Suppressor macrophage treated with lipopolysaccharide for 1 hour (primary cell): ENCODE measurements around the gene PLA2G12A.

Experiments
- DNase-seq, 3 donors: peaks; one replicate each; pipeline ENCODE4 v3.0.0-alpha.2; 2020 to 2022

The PLA2G12A gene

DNA sequence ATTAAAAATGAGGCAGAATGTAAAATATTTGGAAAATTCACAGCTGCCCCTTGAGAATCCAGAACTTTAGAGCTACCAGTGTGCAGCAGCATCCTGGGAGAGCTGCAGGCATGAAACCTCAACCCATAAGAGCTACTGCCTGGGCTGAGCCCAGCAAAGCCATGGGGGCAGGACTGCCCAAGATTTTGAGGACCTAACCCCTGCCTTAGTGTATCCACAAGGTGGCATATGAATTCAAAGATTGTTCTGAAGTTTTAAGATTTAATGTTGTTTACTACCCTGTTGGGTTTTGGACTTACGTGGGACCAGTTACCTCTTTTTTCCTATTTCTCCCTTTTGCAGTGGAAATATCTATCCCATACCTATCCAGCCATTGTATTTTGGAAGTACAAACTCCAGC, 53.0 kb downstream of the PLA2G12A start:
- no peak for DNase-seq

DNA sequence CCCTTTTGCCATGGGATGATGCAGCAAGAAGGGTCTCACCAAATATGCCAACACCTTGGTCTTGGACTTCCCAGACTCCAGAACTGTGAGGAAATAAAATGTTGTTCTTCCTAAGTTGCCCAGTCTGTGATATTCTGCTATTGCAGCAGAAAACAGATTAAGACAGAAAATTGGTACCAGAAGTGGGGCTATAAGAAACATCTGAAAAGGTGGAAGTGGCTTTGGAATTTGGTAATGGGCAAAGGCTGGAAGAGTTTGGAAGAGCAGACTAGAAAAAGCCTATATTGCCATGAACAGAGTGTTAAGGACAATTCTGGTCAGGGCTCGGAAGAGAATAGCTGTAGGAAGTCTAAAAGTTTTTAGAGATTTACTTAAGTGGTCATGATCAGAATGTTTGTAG, 54.0 kb downstream of the PLA2G12A start:
- no peak for DNase-seq

DNA sequence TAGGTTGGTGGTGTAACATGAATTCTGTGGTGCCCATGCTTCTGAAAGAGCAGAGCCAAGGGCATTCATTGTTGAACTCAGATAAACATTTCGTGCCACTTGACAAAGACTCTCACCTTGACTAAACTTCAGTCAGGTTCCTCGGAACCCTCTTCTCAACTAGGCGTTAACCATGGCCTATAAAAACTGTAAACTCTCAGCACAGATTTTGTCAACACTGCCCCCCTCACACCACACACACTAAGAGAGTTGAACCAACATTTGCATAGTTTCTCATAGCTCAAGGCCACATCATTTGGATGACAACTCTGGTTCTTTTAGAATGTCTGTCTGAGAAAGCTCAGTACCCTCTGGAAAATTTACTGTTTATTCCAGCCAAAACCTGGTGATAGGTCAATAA, 54.7 kb downstream of the PLA2G12A start:
- no peak for DNase-seq

DNA sequence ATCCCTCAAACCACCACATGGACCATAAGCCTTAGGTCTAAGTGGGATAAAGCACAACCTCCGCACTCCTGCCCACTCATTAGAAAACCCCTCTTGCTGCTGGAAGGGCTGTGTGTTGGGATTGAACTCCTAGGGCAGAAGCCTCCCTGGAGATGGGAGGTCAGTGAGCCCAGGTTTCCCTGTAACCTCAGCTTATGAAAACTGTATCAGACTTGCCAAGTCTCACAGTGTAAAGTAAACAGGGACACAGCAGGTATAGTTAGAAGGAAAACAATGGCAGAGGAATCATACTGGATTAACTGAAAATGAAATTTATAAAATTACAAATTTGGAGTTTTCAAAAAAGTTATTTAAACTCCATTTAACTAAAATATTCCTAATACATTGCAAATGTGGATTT, 56.6 kb downstream of the PLA2G12A start:
- no peak for DNase-seq

DNA sequence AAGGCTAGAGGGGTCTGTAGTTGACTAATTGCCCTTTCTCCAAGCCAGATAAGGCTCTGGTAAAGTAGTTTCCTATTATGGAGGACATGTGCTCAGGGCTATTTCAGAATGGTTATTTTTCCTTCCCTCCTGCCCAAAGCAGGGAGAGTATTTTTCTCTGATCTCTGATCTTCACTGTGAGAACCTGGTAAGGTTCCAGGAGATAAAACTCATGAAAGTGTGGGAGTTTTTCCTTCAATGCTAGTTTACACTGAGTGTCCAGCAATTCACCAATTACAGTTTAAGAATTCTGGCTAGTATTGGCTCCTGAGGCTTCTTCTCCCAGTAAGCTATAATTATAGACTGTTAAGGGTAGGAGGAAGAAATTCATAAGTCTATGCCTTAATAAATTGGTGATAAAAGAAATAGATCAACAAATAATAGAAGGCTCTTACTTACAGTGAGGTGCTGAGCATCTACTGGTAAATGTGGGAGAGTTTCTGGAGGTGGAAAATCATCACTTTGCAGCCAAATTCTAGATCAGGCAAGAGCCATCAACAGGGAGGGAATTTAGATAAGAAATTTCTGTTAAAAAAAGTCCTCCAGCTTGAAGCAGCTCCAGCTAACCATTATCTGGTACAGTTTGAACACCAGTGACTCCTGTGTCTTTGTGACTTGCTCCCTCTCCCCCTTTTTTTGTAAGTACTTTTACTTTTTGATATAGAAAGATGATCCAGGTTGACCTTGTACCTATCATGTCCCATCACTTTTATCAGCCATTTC, 57.5 kb downstream of the PLA2G12A start:
- DNase-seq = no peak

DNA sequence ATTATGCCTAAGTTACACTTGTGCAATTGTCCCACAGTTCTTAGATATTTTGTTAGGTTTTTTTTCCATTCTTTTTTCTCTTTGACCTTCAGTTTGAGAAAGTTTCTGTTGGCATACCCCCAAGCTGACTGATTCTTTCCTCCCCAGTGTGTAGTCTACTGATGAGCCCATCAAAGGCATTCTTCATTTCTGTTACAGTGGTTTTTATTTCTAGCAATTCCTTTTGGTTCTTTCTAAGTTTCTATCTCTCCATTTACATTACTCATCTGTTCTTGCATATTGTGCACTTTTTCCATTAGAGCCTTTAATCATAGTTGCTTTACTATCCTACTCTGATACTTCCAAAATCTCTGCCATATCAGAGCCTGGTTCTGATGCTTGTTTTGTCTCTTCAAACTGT, 58.5 kb downstream of the PLA2G12A start:
- DNase-seq = no peak

DNA sequence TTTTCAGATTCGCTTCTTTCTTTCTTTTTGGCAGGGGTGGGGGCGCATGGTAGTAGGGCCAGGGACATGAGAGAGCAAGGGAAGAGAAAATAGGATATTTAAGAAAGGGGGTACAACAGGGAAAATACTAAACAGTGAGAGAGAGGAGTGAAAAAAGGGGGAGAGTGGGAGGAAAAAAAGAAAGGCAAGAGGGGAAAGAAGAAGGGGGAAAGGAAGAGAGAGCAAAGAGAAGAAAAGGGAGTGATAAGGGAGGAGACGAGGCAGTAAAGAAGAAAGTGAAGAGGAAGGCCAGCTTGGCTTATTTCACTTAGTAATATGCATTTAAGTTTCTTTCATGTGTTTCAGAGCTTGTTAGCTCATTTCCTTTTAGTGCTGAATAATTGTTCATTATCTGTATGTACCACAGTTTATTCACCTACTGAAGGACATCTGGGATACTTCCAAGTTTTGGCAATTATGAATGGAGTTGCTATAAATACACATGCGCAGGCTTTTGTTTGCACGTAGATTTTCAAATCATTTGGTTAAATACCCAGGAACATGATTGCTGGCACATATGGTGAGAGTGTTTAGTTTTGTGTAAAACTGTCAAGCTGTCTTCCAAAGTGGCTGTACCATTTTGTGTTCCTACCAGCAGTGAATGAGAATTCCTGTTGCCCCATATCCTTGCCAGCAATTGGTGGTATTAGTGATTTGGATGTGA, 63.9 kb downstream of the PLA2G12A start:
- no peak for DNase-seq

DNA sequence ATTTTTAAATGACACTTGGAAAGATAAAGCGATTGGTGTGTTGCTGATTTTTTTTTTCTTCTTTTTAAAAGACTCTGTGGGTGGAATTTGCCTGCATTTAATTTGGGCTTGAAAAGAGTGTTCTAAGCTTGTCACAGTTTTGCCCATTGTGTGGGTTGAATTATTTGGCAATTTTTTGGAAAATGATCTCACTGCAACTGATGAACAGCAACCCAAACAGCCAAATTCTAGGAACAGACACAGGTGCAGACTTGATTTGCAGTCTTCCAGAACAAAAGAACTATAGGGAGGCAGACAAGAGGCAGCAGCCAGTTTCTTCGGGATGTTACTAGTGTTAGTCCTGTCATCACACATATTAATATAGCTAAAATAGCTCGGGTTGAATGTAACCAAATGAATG, 67.1 kb downstream of the PLA2G12A start:
- no peak for DNase-seq

DNA sequence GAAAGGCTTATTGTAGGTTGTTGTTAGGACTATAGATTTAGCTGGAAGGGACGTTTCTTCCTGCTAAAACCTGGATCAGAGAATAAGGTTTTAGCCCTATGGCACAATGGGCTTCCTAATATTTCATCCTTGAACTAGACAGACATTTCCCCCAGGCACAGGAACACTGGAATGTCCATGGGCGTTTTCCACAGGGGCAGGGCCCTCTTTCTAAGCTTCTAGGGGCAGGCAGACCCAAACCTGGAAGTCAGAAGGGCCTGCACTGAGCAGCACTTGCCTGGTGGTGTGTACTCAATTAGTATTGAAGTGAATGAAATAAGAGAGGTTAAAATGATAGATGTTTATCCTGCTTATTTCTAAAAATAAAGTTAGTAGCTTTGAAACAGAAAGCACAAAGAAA, 67.8 kb downstream of the PLA2G12A start:
- no peak for DNase-seq
